ENCODE results near the gene ST6GALNAC3. TPM values are rescaled to one million over a fixed set of nuclear protein-coding genes. Genes with fewer than 3 reads are reported as not detected.

ST6GALNAC3 gene
- total RNA-seq, 1 experiment from 2014 or later = 0.03 TPM

- no peak for TF ChIP-seq SIN3A (IDR thresholded peaks at IDR 0.05; ENCODE audit: borderline replicate concordance, insufficient read depth, low read depth, low read length)
- no peak for TF ChIP-seq POLR2AphosphoS5 (IDR thresholded peaks at IDR 0.05; ENCODE audit: low read depth, low read length)
- no peak for TF ChIP-seq TCF7L2 (IDR thresholded peaks at IDR 0.05; ENCODE audit: low read depth, low read length)
- TF ChIP-seq REST (IDR thresholded peaks at IDR 0.05; ENCODE audit: insufficient read depth in 1 of 2, low read depth in 2 of 2, low read length in 1 of 2) = no peak
- TF ChIP-seq CTCF (IDR thresholded peaks at IDR 0.05) = no peak
- H3K27ac ChIP-seq (ENCODE audit: low read length) = no peak overlapping the region
- POLR2A ChIA-PET = no interaction called here
- H3K4me1 ChIP-seq (ENCODE audit: control insufficient read depth, insufficient read depth, low read length) = no peaks in the 10 kb centered on the region
- no peaks in the 10 kb centered on the region for H3K36me3 ChIP-seq (ENCODE audit: control insufficient read depth, insufficient read depth, low read length)
- CTCF ChIA-PET = no interaction called here
- no peak overlapping the region for H3K4me3 ChIP-seq (ENCODE audit: low read depth in 2 of 2, low read length in 2 of 2)
- in situ Hi-C loops (cut with HindIII; ENCODE audit: low pct_unique_long_range_greater_than_20kb, low sequenced_read_pairs) (no loop called here), intact Hi-C loops (cut with micrococcal nuclease; ENCODE audit: unreplicated experiment) (no loop called here)
- DNase-seq (ENCODE audit: low read depth, low spot score) = no peak
- no peaks in the 10 kb centered on the region for H3K9me3 ChIP-seq (ENCODE audit: control insufficient read depth, insufficient read depth, low read depth, low read length)
- H3K27me3 ChIP-seq (ENCODE audit: control insufficient read depth, insufficient read depth, low read length) = no peaks in the 10 kb centered on the region; the same call in 1 of the 2 replicates
- no peak for ATAC-seq
- BruUV-seq (replicated peaks) = no TSS peak
Observed at GRCh38 chr1:76115171-76115570, 40.6 kb downstream of the ST6GALNAC3 start.

GRCh38 chr1:76121850-76122249 is 47.3 kb downstream of the ST6GALNAC3 start:
- no TSS peak for BruUV-seq (replicated peaks)
- H3K4me1 ChIP-seq (ENCODE audit: control insufficient read depth, insufficient read depth, low read length) = no peaks in the 10 kb centered on the region
- ChIA-PET POLR2A (interaction anchor here (0.6 kb wide), 1 partner anchor 587 kb away, joined by 3 read pairs; no protein-coding TSS in a partner anchor), CTCF (no interaction called here)
- no peaks in the 10 kb centered on the region; the same call in 1 of the 2 replicates for H3K27me3 ChIP-seq (ENCODE audit: control insufficient read depth, insufficient read depth, low read length)
- TF ChIP-seq TCF7L2 (IDR thresholded peaks at IDR 0.05; ENCODE audit: low read depth, low read length) = no peak
- TF ChIP-seq REST (IDR thresholded peaks at IDR 0.05; ENCODE audit: insufficient read depth in 1 of 2, low read depth in 2 of 2, low read length in 1 of 2) = no peak
- TF ChIP-seq CTCF (IDR thresholded peaks at IDR 0.05) = no peak
- no peak for TF ChIP-seq SIN3A (IDR thresholded peaks at IDR 0.05; ENCODE audit: borderline replicate concordance, insufficient read depth, low read depth, low read length)
- TF ChIP-seq POLR2AphosphoS5 (IDR thresholded peaks at IDR 0.05; ENCODE audit: low read depth, low read length) = no peak
- DNase-seq (ENCODE audit: low read depth, low spot score) (no peak), ATAC-seq (no peak)
- no peak overlapping the region for H3K4me3 ChIP-seq (ENCODE audit: low read depth in 2 of 2, low read length in 2 of 2)
- in situ Hi-C loops (cut with HindIII; ENCODE audit: low pct_unique_long_range_greater_than_20kb, low sequenced_read_pairs) (no loop called here), intact Hi-C loops (cut with micrococcal nuclease; ENCODE audit: unreplicated experiment) (no loop called here)
- no peaks in the 10 kb centered on the region for H3K36me3 ChIP-seq (ENCODE audit: control insufficient read depth, insufficient read depth, low read length)
- H3K27ac ChIP-seq (ENCODE audit: low read length) = no peak overlapping the region
- H3K9me3 ChIP-seq (ENCODE audit: control insufficient read depth, insufficient read depth, low read depth, low read length) = no peaks in the 10 kb centered on the region
